ENCODE results near the gene VSTM2L. TPM values are rescaled to one million over a fixed set of nuclear protein-coding genes. Genes with fewer than 3 reads are reported as not detected.

Gene VSTM2L
- total and polyA plus RNA-seq, 2 of the 13 experiments (the other 11 are each of a cell fraction or from before 2014, with no cell fraction given): not detected

DNA sequence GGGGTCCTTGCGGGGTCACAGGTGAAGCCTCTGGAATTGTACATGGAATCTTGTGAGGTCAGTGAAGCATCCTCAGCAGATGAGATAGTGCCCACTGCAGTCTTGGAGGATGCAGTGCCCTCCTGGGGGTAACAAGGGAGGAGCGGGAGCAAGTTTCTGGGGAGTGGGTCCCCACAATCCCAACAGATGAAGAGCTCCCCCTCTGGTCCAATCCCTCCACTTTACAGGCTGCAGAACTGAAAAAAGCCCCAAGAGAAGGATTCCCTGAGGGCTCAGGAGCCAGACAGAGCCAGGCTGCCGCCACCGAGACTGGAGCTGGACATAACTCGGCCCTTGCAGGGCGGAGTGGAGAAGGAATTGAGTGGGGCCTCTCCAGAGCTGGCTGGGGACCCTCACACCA lies 77.9 kb downstream of the VSTM2L start:
- DNase-seq (ENCODE audit: low spot score) (no peak), FAIRE-seq (no peak), ATAC-seq (no peak)
- Histone ChIP-seq H3K36me3 (replicated peaks in 1 of 2; ENCODE audit: control insufficient read depth in 1 of 2, insufficient read depth in 2 of 2, low read length in 2 of 2) (peaks cover 9 to 14% of the 10 kb centered on the region in 2 experiments), H3K4me2 (ENCODE audit: low read depth, low read length) (no peak overlapping the region), H3K4me3 (replicated peaks in 1 of 3; ENCODE audit: insufficient read depth in 1 of 3, low read depth in 2 of 3, low read length in 3 of 3) (no peak overlapping the region), H3K4me1 (ENCODE audit: insufficient read depth, low read length) (peaks cover 31% of the 10 kb centered on the region), H3K27me3 (ENCODE audit: control insufficient read depth in 1 of 2, insufficient read depth in 2 of 2, low read length in 2 of 2) (no peaks in the 10 kb centered on the region), H3K27ac (ENCODE audit: extremely low read length, insufficient read depth, low read length) (no peak overlapping the region), H3K9me3 (ENCODE audit: low read length) (no peaks in the 10 kb centered on the region), H4K20me1 (ENCODE audit: insufficient read depth, low read length) (no peaks in the 10 kb centered on the region), H2AFZ (ENCODE audit: low read length) (no peak overlapping the region), H3K9ac (ENCODE audit: insufficient read depth, low read depth, low read length) (no peak overlapping the region), H3K79me2 (ENCODE audit: insufficient read depth, low read length) (no peaks in the 10 kb centered on the region)
- WGBS (ENCODE audit: low lambda C conversion rate): 97% methylated on average over 6 of the region's 6 CpGs
- BruUV-seq (replicated peaks): no TSS peak
- ChIA-PET POLR2A (no interaction called here), CTCF (ENCODE audit: low intra/inter-chr PET ratio, low total read pairs) (no interaction called here)
- in situ Hi-C loops (cut with HindIII; ENCODE audit: extremely low pct_ligation_motif_present, low pct_unique_long_range_greater_than_20kb): no loop called here
- intact Hi-C loops (cut with micrococcal nuclease; ENCODE audit: unreplicated experiment): no loop called here
- TF ChIP-seq NCOA1 (CRISPR knock-in tag; IDR thresholded peaks at IDR 0.05): no peak
- TF ChIP-seq ZMYM4 (CRISPR knock-in tag; IDR thresholded peaks at IDR 0.05): no peak
- TF ChIP-seq, protein P1, sequence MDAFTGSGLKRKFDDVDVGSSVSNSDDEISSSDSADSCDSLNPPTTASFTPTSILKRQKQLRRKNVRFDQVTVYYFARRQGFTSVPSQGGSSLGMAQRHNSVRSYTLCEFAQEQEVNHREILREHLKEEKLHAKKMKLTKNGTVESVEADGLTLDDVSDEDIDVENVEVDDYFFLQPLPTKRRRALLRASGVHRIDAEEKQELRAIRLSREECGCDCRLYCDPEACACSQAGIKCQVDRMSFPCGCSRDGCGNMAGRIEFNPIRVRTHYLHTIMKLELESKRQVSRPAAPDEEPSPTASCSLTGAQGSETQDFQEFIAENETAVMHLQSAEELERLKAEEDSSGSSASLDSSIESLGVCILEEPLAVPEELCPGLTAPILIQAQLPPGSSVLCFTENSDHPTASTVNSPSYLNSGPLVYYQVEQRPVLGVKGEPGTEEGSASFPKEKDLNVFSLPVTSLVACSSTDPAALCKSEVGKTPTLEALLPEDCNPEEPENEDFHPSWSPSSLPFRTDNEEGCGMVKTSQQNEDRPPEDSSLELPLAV (CRISPR knock-in tag; conservative IDR thresholded peaks at IDR 0.05; ENCODE audit: low read depth): no peak
- no peak for TF ChIP-seq ZNF563 (CRISPR knock-in tag; IDR thresholded peaks at IDR 0.05)
- no peak for TF ChIP-seq ZNF136 (CRISPR knock-in tag; IDR thresholded peaks at IDR 0.05; ENCODE audit: low read depth)
- TF ChIP-seq ZNF746 (CRISPR knock-in tag; IDR thresholded peaks at IDR 0.05): no peak
- no peak for TF ChIP-seq SOX5 (CRISPR knock-in tag; IDR thresholded peaks at IDR 0.05; ENCODE audit: borderline replicate concordance)
- TF ChIP-seq ZNF234 (CRISPR knock-in tag; conservative IDR thresholded peaks at IDR 0.05): no peak
- TF ChIP-seq NCOR1 (IDR thresholded peaks at IDR 0.05; ENCODE audit: borderline replicate concordance, low read length): no peak
- TF ChIP-seq, protein P2, sequence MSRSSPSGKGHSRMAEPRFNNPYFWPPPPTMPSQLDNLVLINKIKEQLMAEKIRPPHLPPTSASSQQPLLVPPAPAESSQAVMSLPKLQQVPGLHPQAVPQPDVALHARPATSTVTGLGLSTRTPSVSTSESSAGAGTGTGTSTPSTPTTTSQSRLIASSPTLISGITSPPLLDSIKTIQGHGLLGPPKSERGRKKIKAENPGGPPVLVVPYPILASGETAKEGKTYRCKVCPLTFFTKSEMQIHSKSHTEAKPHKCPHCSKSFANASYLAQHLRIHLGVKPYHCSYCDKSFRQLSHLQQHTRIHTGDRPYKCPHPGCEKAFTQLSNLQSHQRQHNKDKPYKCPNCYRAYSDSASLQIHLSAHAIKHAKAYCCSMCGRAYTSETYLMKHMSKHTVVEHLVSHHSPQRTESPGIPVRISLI (CRISPR knock-in tag; IDR thresholded peaks at IDR 0.05; ENCODE audit: borderline replicate concordance): no peak

Measured in HepG2 (cell line).